Dedifferentiated amniotic fluid mesenchymal stem cell (primary cell): ENCODE results near the gene TRAF3.

Experiments used
- DNase-seq: peaks from one replicate; pipeline ENCODE4 v3.0.0-alpha.2; 2016; ENCODE audit errors: extremely low spot score

The TRAF3 gene

DNA sequence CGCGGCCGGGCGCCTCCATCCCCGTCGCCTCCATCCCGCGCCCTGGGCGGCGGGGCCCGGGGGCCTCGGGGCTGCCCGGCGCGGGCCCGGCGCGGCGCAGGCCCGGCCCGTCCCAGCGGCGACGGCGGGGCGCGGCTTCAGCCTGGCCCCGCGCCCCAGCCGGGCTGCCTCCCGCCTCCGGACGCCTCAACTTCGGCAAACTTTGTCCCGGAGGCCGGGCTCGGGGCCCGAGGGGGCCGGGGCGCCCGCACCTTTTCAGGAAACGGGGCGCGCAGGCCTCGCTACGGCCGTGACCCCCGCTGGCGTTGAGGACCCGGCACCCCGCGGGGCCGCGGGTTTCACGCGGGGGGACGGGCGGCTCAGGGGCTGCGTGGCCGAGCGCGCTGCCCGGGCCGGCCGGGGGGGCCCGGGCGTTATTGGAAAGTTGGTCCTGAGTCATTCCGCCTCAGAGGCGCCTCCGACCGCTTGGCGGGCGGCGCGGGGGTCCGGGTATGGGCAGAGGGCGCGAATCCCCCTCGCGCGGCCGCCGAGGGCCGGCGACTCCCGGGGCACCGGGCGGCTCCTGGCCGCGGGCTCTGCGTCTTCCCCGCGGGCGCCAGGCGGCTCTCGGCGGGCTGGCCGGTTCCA lies 575 bp downstream of the TRAF3 start:
- DNase-seq = no peak

- peak; percentile 31 for DNase-seq
Measured at GRCh38 chr14:102778338-102779083, 1.3 kb downstream of the TRAF3 start.

DNA sequence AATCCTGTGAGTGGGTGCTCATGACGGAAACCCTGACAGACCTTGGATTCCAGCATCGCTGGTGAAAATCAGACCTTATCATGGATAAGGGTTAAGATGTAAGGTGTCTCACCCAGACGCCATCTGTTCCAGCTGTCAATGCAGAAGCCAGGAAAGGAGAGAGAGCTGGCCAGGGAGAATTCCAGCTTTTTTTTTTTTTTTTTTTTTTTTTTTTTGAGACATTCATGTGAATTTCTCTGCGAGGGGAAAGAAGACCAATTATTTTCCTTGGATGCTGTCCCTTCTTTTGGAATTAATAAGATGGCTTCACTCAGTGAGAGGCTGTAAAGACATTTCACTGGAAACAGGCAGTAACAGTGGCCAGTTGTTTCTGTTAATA lies 1.8 kb downstream of the TRAF3 start:
- no peak for DNase-seq

- DNase-seq = no peak
Measured at GRCh38 chr14:102779574-102780315, 2.5 kb downstream of the TRAF3 start.

- DNase-seq = no peak
Measured at GRCh38 chr14:102781063-102781462, 3.8 kb downstream of the TRAF3 start.

- no peak for DNase-seq
Measured at GRCh38 chr14:102782974-102783373, 5.7 kb downstream of the TRAF3 start.

GRCh38 chr14:102784892-102785594 lies 7.8 kb downstream of the TRAF3 start:
- DNase-seq = no peak

DNA sequence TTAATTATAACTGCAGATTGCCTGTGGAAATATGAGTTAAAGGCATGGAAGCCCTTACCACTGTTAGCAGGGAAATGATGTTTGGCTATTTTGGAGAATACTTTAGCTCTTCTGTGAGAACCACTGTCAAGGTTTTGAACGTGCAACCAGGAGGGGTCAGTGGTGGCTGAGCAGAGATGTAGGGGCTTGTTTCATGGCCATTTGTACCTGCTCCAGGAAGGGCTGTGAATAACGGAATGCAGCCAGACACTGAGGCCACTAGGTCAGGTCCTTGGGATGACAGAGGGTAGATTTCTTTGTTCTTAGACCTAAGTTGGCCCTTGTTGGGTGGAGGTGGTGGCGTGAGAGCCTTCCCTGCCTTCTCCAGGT lies 8.3 kb downstream of the TRAF3 start:
- DNase-seq = no peak

GRCh38 chr14:102786768-102787167 lies 9.5 kb downstream of the TRAF3 start:
- no peak for DNase-seq

DNA sequence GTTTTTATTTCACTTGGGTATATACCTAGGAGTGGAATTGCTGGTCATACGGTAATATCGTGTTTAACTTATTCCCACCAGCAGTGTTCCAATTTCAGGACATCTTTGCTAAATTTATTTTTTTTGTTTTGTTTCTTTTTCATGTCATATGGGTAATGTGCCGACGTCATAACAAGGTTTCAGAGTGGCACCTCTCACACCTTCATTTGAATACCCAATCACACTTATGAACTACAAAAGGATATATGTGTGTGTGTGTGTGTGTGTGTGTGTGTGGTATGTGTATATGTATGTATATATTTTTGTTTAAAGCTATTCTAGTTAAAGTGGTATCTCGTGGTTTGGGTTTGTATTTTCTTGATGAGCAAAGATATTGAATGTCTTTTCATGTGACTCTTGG lies 12.1 kb downstream of the TRAF3 start:
- DNase-seq = no peak

DNA sequence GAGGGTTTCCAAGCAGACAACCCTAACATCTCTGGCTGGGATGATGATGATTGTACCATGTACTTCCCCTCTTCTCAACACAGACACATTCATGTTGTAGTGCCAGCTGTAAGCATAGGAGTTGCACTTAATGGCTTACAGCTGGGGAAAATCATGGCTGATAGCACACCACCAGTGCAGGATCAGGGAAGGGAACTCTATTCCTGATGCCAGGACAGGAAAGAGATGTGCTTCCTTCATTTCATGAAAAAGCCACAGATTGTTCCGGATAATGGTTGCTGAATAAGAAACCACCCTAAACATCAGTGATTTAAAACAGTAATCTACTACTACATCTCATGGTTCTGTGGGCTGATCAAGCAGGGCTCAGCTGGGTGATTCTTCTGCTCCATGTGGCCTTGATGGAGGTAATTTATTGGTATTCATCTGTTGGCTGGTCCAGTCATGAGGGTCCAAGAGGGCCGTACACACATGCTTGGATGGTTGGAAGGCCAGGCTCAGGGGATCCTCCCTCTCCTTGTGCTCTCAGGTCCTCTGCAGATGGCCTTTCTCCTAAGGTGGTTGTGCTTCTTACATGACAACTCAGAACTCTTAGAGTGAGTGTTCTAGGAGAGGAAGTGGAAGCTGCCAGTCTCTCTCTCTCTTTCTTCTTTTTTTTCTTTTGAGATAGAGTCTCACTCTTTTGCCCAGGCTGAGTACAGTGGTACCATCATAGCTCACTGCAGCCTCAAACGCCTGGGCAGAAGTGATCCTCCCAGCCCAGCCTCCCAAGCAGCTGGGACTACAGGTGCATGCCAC lies 16.5 kb downstream of the TRAF3 start:
- no peak for DNase-seq

- DNase-seq = peak; percentile 85
Measured at GRCh38 chr14:102795060-102795925, 18.0 kb downstream of the TRAF3 start.

DNA sequence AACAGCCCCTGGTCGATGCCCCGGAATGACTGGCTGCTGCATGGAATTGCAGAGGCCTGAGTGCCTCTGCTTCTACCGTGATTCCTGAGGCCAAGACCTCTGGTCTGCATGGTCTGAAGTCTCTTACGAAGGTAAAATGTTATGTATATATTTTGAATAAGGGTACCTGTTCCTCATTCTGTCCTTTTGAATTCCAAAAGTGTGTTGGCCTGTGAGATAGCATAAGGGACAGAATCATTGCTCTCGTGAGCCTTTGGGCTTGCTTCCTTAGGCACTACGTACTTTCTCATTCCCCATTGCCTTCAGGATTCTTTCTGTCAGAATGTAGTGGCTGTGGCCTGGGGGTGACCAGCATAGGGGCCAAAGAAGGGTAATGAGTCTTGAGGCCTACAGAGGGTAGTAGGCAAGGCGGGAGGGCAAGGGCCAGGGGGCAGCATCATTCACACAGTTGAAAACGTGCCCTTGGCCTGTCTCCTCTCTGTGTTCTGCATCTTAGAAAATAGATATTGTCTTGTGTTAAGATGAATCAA lies 19.5 kb downstream of the TRAF3 start:
- DNase-seq = no peak

- no peak for DNase-seq
Measured at GRCh38 chr14:102798926-102799325, 21.7 kb downstream of the TRAF3 start.

GRCh38 chr14:102799684-102800562 lies 22.7 kb downstream of the TRAF3 start:
- DNase-seq = peak; percentile 61

DNA sequence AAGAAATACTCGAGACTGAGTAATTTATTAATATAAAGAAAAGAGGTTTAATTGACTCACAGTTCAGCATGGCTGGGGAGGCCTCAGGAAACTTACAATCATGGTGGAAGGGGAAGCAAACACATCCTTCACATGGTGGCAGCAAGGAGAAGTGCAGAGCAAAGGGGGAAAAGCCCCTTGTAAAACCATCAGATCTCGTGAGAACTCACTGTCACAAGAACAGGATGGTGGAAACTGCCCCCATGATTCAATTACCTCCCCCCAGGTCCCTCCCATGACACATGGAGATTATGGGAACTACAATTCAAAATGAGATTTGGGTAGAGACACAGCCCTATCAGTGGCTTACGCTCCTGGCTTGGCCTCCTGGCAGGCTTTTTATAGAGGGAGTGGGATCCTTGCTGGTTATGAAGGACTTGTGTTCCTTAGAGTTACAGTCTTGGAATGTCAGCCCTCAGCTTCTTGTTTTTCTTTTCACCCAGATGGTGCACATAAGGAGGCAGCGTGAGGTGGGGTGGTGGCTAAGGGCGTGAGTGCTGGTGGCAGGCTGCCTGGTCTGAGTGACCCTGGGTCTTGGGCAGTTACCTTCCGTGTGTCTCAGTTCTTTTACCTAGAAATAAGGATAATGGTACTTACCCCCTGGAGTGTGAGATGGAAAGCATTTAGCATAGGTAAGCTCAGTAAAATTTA lies 25.7 kb downstream of the TRAF3 start:
- no peak for DNase-seq

GRCh38 chr14:102804858-102805257 lies 27.6 kb downstream of the TRAF3 start:
- DNase-seq = no peak

DNA sequence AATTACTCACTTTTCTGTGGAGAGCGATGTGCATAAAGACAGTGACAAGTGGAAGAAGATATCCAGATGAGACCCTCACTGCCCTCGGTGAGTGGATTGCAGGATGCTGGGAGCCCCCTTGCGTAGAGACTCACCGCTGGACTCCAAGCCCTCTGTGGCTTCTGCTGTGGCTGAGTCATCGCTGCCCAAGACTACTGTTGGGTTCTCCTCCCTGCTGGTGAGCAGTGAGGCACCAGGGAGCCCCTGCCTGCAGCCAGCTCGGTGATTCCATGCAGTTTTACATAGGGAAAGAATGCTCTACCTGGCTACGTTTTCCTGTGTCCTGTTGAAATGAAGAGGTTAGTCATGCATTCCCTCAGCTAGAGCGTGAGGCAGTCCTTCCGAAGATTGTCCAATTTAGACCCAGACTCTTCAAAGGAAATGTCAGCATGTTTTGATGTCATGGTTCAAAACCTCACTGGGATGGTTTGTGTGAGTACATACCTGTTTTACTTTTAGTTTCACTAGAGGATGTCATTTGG lies 28.2 kb downstream of the TRAF3 start:
- no peak for DNase-seq
